Heart right ventricle (tissue), 16 donors: Measurements from ENCODE around the gene ADCY5. TPM values are rescaled to one million over a fixed set of nuclear protein-coding genes. Genes with fewer than 3 reads are reported as not detected.

Experiments used
- ATAC-seq, 8 donors: fragments of 200-7000 bp; cut with Tn5 transposase; one replicate each; pipeline ENCODE4 v1.9.1; 2020; ENCODE audit warnings: mild to moderate bottlenecking in 8 of 8, moderate library complexity in 8 of 8, moderate number of reproducible peaks in 1 of 8
- DNase-seq, 2 donors: peaks; one replicate each; pipeline ENCODE4 v3.0.0-alpha.2; 2020
- H3K27ac ChIP-seq, 10 donors: fragments of 200-600 bp; sonication (generic) in 2 of 10; one replicate each; pipeline versions ENCODE4 v1.5.0 to v1.8.0; 2020 to 2022; ENCODE audit warnings: mild to moderate bottlenecking in 3 of 10
- H3K27me3 ChIP-seq, 7 donors: fragments of 200-600 bp; one replicate each; pipeline ENCODE4 v1.8.0; 2021 to 2022; ENCODE audit warnings: mild to moderate bottlenecking in 2 of 7
- H3K36me3 ChIP-seq, 9 donors: fragments of 200-600 bp; sonication (generic) in 1 of 9; one replicate each; pipeline versions ENCODE4 v1.5.0 to v1.8.0; 2020 to 2022; ENCODE audit warnings: mild to moderate bottlenecking in 2 of 9
- H3K4me1 ChIP-seq, 9 donors: fragments of 200-600 bp; sonication (generic) in 1 of 9; one replicate each; pipeline versions ENCODE4 v1.5.0 to v1.8.0; 2020 to 2022; ENCODE audit warnings: mild to moderate bottlenecking in 4 of 9
- H3K4me3 ChIP-seq, 10 donors: fragments of 200-600 bp; sonication (generic) in 2 of 10; one replicate each; pipeline versions ENCODE4 v1.5.0 to v1.8.0; 2020 to 2022; ENCODE audit warnings: mild to moderate bottlenecking in 7 of 10, moderate library complexity in 2 of 10
- H3K9me3 ChIP-seq, 11 donors: fragments of 200-600 bp in 10 of 11; sonication (generic) in 2 of 11; one replicate each; pipeline versions ENCODE4 v1.5.0 to v1.8.0; 2013 to 2022; ENCODE audit warnings: mild to moderate bottlenecking in 2 of 11, control low read depth in 1 of 11, moderate library complexity in 1 of 11
- WGBS, 2 donors: extraction: QIAGEN DNeasy Blood & Tissue Kit; methylation state at CpG; one replicate each; pipeline ENCODE4 v1.1.7; 2013; ENCODE audit warnings: inconsistent platforms in 1 of 2; 5-methylcytosine and 5-hydroxymethylcytosine counted together
- intact Hi-C, 10 donors: fragments of 100-400 bp; cut with DNase I; formaldehyde crosslinking; loops; one replicate each; pipeline versions ENCODE4 v1.11.1 to v1.14.2; 2022
- polyA plus RNA-seq, 2 donors: library from polyadenylated mRNA; stranded (reverse); fragments of 200-250 nt; gene quantifications; one replicate each; pipeline ENCODE4 v1.2.3, GENCODE V29; 2013
- total RNA-seq, 10 donors: library from RNA; stranded (reverse); fragmentation: NEBNext Ultra II Directional in 3 of 10; extraction: Animal tissue kit (Norgen Biotek cat#: 25700) in 3 of 10; gene quantifications; one replicate each; pipeline versions ENCODE4 v1.2.1 to v1.2.4, GENCODE V29; 2021 to 2023
- TF ChIP-seq, protein P1 (sequence below), 9 donors: fragments of 200-600 bp; sonication (generic) in 2 of 9; IDR thresholded peaks; one replicate each; pipeline versions ENCODE4 v1.5.0 to v1.8.0; 2021 to 2022; ENCODE audit warnings: antibody characterized with exemption in 9 of 9, mild to moderate bottlenecking in 5 of 9, moderate library complexity in 1 of 9
- donor health status: Arrhythmogenic right ventricular cardiomyopathy.
- donor health status: ischemic (EF 13 %, LVEDD 7.1; RV severe dilation, severe dysfunction).
- donor health status: healthy with polysubstance abuse.
- donor health status: DM: no; HTN: yes; CAD: no.
- donor health status: DM: no; HTN: no; CAD: no.
- donor health status: ischemic (EF 25% LVEDD 6.9; RV normal size, moderate dysfunction).
- donor health status: ischemic (EF 25% LVEDD 5.7; RV mildly dilated, moderate dysfunction).
- donor health status: healthy.
- donor health status: DM: yes; HTN: yes; CAD: no.
- donor health status: Ischemic cardiomyopathy.
- donor health status: ischemic (EF 35%, LVEDD 5.7; RV mildly dilated, moderate dysfunction).
- donor health status: nonischemic (EF 11% LVEDD 7.7; RV severe dilation, severe dysfunction).
- donor health status: DM: yes; HTN: yes; CAD: no.
- donor health status: PGD.
- donor health status: ischemic (EF 29% LVEDD 5.4; RV normal size, mild dysfunction).
- donor health status: nonischemic (EF 23%, LVEDD 6.1; RV moderate dilation, normal function).

The ADCY5 gene
- total and polyA plus RNA-seq, 12 donors: 37.2 to 245 (median 198) TPM

DNA sequence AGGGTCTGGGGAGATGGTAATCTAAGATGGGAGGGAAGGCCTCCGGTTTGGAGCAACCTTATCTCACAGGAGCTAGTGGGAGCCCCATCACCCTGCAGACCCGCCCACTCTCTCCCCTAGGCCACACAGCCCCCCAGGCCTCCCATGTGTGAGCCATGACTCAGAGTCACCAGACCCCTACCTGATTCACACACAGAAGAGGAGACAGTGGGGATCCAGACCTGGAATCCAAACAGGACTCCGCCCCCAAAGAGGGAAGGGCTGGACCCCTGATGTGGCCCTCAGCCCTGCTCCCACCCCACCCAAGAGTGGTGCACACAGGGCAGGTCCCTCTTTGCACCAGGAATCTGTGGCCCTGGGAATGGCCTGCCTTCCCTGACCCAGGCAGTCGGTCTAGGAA is 97.4 kb downstream of the ADCY5 start:
- Histone ChIP-seq H3K27me3 (peaks cover 0 to 4% (median 0%) of the 10 kb centered on the region in 7 donors), H3K36me3 (no peaks in the 10 kb centered on the region), H3K4me3 (no peak overlapping the region), H3K27ac (peak overlapping the region in 7 of 10 donors; percentile 10 to 96 (median 74)), H3K9me3 (peaks cover 0 to 10% (median 0%) of the 10 kb centered on the region in 11 donors), H3K4me1 (peaks cover 12 to 80% (median 67%) of the 10 kb centered on the region in 9 donors)
- no peak for DNase-seq
- TF ChIP-seq, protein P1, sequence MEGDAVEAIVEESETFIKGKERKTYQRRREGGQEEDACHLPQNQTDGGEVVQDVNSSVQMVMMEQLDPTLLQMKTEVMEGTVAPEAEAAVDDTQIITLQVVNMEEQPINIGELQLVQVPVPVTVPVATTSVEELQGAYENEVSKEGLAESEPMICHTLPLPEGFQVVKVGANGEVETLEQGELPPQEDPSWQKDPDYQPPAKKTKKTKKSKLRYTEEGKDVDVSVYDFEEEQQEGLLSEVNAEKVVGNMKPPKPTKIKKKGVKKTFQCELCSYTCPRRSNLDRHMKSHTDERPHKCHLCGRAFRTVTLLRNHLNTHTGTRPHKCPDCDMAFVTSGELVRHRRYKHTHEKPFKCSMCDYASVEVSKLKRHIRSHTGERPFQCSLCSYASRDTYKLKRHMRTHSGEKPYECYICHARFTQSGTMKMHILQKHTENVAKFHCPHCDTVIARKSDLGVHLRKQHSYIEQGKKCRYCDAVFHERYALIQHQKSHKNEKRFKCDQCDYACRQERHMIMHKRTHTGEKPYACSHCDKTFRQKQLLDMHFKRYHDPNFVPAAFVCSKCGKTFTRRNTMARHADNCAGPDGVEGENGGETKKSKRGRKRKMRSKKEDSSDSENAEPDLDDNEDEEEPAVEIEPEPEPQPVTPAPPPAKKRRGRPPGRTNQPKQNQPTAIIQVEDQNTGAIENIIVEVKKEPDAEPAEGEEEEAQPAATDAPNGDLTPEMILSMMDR (IDR thresholded peaks at IDR 0.05): no peak
- WGBS, 2 donors: 74 to 78% methylated on average over 4 of the region's 4 CpGs
- no peak for ATAC-seq
- intact Hi-C loops: no loop called here

- DNase-seq (no peak), ATAC-seq (no peak)
- H3K27ac ChIP-seq: peak overlapping the region in 6 of 10 donors; percentile 10 to 96 (median 74)
- peaks cover 0 to 4% (median 0%) of the 10 kb centered on the region in 7 donors for H3K27me3 ChIP-seq
- WGBS, 2 donors: 79 to 83% methylated on average over 5 to 6 of the region's 6 CpGs
- intact Hi-C loops: no loop called here
- H3K36me3 ChIP-seq: peaks cover 0 to 2% (median 0%) of the 10 kb centered on the region in 9 donors
- H3K4me1 ChIP-seq: peaks cover 15 to 84% (median 72%) of the 10 kb centered on the region in 9 donors
- H3K4me3 ChIP-seq: no peak overlapping the region
- TF ChIP-seq, protein P1 (IDR thresholded peaks at IDR 0.05): no peak
- H3K9me3 ChIP-seq: peaks cover 0 to 10% (median 0%) of the 10 kb centered on the region in 11 donors
Measured at GRCh38 chr3:123350971-123351370, 97.9 kb downstream of the ADCY5 start.

DNA sequence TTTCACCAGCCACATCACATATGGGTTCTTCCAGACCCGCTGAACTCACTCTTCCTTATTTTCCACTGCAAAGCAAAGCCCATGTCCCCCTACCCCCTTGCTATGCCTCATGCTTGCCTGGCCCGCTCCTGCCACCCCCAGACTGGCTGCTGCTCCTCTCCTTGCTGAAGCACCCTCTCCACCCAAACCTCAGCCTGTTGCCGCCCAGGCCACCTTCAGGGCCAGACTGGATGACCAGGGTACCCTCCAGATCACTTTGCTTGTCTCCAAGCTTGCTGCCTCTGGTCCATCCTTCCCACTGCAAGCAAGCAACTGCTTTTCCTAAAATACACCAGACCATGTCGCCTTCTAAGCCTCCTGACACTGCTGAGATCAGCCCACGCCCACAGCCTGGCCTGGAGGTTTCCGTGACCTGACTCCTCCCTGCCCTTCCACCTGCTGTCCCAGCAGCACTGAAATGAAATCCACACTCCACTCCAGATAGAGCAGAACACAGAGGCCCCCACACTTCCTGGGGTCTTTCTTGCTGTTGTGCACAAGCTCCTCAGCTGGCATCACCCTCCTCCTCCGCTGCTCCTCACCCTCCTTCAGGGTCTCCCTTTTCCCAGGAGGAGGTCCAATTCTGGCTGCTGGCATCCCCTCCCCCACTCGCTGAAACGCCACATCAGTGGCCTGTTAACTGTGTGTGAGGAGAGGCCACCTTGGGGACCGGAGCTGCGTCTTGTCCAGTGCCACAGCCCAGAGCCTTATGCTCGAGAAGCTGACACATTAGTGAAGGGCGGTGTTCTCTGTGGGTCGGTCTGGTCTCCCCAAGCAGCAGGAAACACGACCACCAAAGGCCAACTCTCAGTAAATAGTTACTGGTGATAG is 99.1 kb downstream of the ADCY5 start:
- peaks cover 23 to 96% (median 79%) of the 10 kb centered on the region in 9 donors for H3K4me1 ChIP-seq
- WGBS, 2 donors: 58 to 65% methylated on average over 15 of the region's 15 CpGs
- TF ChIP-seq, protein P1 (IDR thresholded peaks at IDR 0.05): no peak
- peaks cover 0 to 4% (median 0%) of the 10 kb centered on the region in 11 donors for H3K9me3 ChIP-seq
- no peak overlapping the region for H3K4me3 ChIP-seq
- H3K27me3 ChIP-seq: peaks cover 0 to 4% (median 0%) of the 10 kb centered on the region in 7 donors
- ATAC-seq (no peak), DNase-seq (no peak)
- peaks cover 0 to 4% (median 0%) of the 10 kb centered on the region in 9 donors for H3K36me3 ChIP-seq
- intact Hi-C loops: loop anchor here in 1 of 10 donors (5.0 kb wide), 2 partner anchors 38 to 98 kb away; partner anchors contain the start of gene ADCY5
- peak overlapping the region in 7 of 10 donors; percentile 32 to 96 (median 75) for H3K27ac ChIP-seq

DNA sequence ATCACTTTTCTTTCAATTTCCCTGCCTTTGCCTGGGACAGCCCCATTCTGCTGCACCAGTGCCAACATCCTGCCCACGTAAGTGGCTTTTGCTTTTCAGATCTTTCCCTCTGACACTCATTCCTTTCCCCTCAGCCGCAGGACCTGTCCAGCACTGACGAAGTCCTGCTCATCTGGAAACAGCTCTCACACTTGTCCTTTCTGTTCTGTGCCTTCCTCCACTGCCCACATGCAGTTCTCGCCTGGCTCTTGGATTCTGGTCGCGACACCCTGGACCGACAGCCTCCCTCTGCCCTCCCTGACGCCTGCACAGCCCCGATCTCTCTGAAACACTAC is 99.7 kb downstream of the ADCY5 start:
- ATAC-seq (no peak), DNase-seq (no peak)
- TF ChIP-seq, protein P1 (IDR thresholded peaks at IDR 0.05): no peak
- Histone ChIP-seq H3K36me3 (peaks cover 0 to 4% (median 0%) of the 10 kb centered on the region in 9 donors), H3K27me3 (peaks cover 0 to 4% (median 0%) of the 10 kb centered on the region in 7 donors), H3K27ac (peak overlapping the region in 6 of 10 donors; percentile 7 to 96 (median 78)), H3K4me3 (no peak overlapping the region), H3K9me3 (no peaks in the 10 kb centered on the region), H3K4me1 (peaks cover 25 to 100% (median 83%) of the 10 kb centered on the region in 9 donors)
- intact Hi-C loops: loop anchor here in 1 of 10 donors (5.0 kb wide), 2 partner anchors 38 to 98 kb away; partner anchors contain the start of gene ADCY5
- 54 to 64% methylated on average over 9 of the region's 9 CpGs for WGBS, 2 donors
